Coronary artery (tissue), 2 donors: ENCODE measurements around the gene FAM20B.

Experiments
- DNase-seq: peaks from one replicate; pipeline ENCODE4 v3.0.0-alpha.2; 2017; ENCODE audit warnings: low spot score
- H3K27ac ChIP-seq, 2 donors: fragments of 200-600 bp; sonication (generic); one replicate each; pipeline ENCODE4 v1.5.1; 2016 to 2019
- H3K4me3 ChIP-seq: fragments of 200-600 bp; sonication (generic); 2 replicates; pipeline ENCODE4 v1.5.1; 2016; ENCODE audit warnings: mild to moderate bottlenecking, moderate library complexity
- CTCF ChIP-seq: fragments of 200-600 bp; sonication (generic); IDR thresholded peaks from one replicate; pipeline ENCODE4 v1.5.1; 2019; ENCODE audit warnings: antibody characterized with exemption

FAM20B gene

DNA sequence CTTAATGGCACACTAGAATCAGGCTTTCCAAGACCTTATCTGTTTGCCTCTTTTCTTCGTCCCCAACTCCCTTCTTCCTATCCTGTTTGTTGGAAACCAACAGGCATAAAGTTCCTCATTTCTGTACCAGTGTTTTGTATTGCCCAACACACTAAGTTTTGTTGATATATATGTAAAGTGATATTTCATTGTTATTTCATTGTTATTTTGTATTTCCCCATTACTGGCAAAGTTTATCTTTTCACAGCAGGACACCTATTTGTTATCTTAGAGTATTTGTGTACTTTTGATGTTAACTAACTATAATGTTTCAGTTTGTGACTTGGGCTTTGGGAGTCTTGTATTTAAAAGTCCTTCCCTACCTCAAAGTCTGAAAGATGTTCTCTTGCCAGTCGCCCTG lies 27.1 kb downstream of the FAM20B start:
- H3K27ac ChIP-seq = no peak overlapping the region
- no peak for DNase-seq
- TF ChIP-seq CTCF = no peak
- no peak overlapping the region for H3K4me3 ChIP-seq

- no peak for TF ChIP-seq CTCF
- no peak overlapping the region for H3K4me3 ChIP-seq
- no peak overlapping the region for H3K27ac ChIP-seq
- DNase-seq = no peak
Observed at GRCh38 chr1:179053486-179053885, 27.8 kb downstream of the FAM20B start.

GRCh38 chr1:179055937-179056336 lies 30.2 kb downstream of the FAM20B start:
- TF ChIP-seq CTCF = no peak
- no peak overlapping the region for H3K4me3 ChIP-seq
- H3K27ac ChIP-seq = no peak overlapping the region
- DNase-seq = no peak

GRCh38 chr1:179058487-179059483 lies 33.1 kb downstream of the FAM20B start:
- no peak for TF ChIP-seq CTCF
- Histone ChIP-seq H3K4me3 (no peak overlapping the region), H3K27ac (no peak overlapping the region)
- DNase-seq = no peak

- TF ChIP-seq CTCF = no peak
- no peak for DNase-seq
- H3K4me3 ChIP-seq = no peak overlapping the region
- no peak overlapping the region for H3K27ac ChIP-seq
Observed at GRCh38 chr1:179061360-179062282, 35.9 kb downstream of the FAM20B start.

DNA sequence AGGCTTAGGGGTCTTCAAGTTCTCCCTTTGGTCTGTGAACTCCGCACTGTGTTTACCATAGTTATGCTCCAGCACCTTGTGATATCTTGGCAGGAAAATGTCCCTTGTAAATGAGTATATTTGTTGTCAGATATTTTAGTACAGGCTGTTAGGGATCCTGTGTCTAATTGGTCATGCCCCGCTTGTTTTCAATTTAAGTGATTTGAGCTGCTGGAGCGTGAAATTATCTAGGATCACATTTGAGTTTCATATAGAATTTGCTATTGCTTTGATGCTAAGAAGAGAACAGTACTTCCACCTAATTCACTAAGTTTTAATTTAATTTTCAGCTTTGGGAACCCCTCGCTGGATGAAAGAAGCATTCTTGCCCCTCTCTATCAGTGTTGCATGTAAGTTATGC lies 40.8 kb downstream of the FAM20B start:
- Histone ChIP-seq H3K27ac (no peak overlapping the region), H3K4me3 (no peak overlapping the region)
- no peak for DNase-seq
- no peak for TF ChIP-seq CTCF
